Hematopoietic multipotent progenitor cell treated with erythropoietin and hydrocortisone succinate and interleukin-3 and kit ligand, for 15 days (in vitro differentiated cells): Measurements from ENCODE around the gene SRL.
"Not testable (repeated sequence)": the region's sequence is repeated elsewhere in the genome, so short reads cannot be mapped to it uniquely, and the experiment has no call there.

Source experiments
- DNase-seq: peaks from one replicate; pipeline ENCODE4 v3.0.0-alpha.2; 2015; ENCODE audit warnings: low spot score

Gene SRL

DNA sequence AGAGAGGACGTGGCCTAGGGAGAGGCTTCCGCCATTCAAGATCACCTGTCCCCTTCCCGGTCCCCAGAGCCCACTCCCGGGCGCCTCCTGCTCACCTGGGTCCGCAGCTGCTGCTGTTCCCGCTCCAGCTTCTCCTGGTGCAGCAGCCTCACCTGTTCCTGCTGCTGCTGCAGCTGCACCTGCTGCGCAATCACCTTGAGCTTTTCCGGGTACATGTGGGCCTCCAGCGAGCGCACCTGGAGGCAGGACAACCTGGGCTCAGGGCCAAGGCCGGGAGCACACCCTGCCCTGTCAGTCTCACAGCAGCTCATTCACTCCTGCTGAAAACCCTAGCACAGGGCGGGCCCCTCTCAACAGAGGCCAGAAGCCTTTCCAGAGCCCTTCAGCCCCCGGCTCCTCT is 18.5 kb upstream of the SRL start:
- DNase-seq: no peak

DNA sequence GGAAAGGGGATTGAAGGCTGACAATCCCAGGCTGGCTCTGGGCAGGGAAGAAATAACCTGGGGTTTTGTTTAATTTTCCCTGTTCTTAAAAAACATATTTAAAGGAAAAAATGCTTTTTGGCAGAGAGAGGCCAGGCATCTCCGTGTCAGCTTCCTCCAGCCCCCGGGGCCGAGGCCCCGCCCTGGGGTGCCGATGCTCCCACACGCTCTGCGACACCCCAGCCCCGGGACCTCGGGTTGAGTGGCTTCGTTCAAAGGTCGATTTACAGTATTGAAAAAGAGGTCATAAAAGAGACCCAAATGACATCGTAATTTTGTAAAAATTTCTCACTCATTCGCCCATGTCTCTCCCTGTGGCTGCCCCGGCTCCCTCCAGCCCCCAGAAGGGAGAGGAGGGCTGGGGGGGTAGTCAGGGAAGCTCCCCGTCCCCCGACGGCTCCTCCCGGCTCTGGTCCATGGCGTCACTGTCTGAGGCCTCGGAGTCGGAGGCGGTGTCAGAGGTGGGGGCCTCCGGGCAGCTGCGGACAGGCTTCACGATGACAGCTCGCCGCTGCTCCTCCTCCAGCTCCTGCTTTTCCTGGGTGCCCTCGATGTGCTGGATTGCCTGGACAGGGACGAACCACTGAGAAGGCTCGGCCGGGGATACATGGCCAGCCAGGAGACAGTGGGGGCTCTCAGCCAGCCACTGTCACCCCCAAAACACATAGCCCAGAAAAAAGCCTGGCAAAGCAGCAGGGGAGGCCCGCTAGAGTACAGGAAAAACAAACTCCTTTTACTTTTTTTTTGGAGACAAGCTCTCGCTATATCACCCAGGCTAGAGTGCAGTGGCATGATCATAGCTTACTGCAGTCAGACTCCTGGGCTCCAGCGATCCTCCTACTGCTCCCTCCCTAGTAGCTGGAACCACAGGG is 16.0 kb upstream of the SRL start:
- no peak for DNase-seq

DNA sequence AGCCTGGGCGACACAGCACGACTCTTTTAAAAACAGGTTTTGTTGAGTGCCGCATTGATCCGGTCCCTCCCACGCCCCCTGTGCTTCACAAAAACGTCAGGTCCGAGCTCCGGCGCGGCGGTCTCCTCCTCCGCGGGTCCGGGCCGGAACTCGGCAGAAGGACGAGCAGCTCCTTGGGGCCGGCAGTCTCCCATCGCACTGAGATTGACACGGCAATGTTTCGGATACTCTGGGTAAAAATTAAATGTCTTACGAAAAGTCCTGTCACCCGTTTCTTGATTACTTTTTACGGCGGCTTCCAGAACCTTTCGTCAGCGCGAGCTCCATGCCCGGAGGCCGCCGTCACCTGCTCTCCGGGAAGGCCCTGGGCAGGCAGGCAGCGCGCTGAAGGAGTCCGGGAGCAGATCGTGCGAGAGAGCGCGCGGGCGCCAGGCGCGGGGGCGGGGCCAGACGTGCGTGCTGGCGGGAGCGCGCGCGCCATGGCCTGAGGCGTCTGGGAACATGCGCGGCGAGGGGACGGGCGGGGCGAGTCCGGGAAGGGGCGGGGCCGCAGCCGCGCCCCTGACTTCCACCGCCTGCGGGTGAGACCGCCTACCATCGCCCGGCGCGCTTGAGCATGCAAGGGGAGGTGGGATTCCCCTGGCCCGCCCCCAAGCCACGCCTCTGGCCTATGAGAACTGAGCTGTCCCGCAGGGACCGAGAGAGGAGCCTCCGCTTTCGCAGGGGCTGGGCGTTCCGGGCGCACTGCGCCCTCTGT is 11.7 kb upstream of the SRL start:
- DNase-seq: peak; percentile 96

DNA sequence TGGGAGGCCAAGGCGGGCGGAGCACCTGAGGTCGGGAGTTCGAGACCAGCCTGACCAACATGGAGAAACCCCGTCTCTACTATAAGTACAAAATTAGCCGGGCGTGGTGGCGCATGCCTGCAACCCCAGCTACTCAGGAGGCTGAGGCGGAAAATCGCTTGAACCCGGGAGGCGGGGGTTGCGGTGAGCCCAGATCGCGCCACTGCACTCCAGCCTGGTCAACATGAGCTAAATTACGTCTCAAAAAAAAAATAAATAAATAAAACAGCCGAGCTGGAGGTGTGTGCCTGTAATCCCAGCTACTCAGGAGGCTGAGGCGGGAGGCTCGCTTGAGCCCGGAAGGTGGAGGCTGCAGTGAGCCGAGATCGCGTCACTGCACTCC is 11.1 kb upstream of the SRL start:
- DNase-seq: not testable (repeated sequence)

DNA sequence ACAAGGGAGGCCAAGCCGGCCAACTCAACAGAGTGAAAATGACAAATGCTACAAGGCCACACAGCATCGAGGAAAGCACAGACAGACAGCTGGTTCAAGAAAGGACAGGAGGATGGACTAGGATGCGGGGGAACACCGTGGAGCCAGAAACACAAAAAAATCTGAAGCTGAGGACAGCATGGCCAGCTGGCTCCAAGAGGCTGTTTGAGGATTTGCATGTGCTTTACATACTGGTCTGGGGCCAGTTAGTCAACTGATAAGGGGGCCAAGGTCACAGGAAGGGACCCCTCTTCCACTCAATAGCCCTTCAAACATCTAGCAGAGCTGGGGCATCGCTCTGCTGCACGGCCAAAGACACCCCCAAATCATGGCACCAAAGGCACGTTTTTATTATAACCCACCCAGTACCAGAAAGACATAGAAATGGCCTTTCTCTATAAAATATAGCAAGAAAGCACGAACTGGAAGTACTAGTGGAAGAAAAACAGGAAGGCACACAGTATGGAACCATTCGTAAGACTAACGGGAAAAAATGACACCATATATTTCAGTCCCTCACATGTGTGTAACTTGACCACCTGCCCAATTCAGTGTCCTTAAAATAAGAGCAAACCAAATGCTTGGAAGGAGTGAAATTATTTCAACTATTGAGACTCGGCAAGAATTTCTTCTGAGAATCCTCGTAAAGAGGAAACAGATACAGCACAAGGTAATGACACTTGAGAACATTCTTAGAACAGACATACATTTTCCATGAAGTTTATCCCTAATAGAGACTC is 7.8 kb upstream of the SRL start:
- no peak for DNase-seq

DNA sequence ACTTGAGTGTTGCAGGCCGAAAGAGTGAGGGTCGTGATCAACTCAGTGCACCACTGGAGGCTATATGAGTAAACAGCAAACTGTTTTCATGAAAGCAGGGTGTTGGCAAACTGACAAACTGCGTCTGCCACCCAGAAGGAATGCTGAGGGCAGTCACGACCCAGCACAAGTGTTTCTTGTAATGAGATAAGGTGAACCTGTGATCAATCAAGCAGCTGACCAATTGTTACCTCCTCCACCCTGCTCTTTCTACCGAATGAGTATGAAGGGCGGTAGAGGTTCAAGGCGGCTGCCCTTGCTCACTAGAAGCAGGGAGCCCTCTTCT is 5.5 kb upstream of the SRL start:
- DNase-seq: no peak

DNA sequence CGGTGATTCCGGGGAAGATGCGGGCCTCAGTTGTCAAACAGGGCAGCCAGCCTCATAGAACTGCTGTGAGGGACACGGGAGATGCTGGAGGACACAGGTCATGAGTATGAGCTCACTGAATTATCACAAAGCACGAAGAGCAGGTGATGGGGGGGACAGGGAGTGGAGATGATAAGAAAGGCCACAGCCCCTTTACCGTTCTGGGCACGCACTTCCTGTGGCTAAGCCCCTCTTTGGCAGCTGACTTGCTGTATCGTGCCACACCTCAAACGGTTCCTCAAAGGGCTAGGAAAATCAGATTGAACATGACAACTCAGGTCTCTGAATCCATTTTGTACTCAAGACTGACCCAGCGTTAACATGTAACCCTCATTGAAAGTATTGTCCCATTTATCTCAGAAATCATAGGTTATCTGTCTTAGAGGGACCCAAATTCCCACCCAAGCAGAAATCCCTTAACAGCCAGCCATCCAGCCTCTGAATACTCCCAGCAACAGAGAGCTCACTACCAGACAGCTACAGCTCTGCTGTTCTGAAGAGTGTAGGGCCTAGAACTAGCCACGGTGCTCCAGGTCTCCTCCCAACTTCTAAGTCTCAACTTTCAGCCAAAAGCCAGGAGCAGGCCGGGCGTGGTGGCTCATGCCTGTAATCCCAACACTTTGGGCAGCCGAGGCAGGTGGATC is 5.0 kb upstream of the SRL start:
- no peak for DNase-seq

DNA sequence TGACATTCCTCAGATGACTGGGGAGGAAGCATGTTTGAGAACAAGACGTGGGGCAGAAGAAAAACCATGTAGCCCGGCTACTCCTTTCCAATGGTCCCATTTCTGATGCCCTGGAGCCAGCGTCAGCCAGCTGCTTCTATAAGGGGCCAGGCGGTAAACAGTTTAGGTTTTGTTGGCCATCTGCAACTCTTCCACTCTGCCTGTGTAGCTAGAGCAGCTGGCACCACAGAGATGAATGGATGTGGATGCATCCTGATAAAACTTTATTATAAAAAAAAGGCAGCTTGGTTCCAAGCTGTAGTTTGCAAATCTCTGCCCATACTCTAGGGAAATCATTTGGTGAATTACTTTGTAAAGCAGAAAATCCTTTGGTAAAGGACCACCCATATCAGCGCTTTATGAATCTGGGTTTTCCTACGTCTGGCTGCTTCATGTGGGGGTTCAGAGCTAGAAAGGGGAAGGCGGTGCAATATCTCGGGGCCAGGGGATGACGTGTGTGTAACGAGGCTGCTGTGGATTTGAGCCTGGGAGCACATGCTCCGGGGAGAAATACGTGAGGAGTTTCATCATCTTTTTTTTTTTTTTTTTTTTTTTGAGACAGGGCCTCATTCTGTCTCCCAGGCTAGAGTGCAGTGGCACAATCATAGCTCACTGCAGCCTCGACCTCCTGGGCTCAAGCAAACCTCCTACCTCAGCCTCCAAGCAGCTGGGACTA is 3.4 kb upstream of the SRL start:
- no peak for DNase-seq

DNA sequence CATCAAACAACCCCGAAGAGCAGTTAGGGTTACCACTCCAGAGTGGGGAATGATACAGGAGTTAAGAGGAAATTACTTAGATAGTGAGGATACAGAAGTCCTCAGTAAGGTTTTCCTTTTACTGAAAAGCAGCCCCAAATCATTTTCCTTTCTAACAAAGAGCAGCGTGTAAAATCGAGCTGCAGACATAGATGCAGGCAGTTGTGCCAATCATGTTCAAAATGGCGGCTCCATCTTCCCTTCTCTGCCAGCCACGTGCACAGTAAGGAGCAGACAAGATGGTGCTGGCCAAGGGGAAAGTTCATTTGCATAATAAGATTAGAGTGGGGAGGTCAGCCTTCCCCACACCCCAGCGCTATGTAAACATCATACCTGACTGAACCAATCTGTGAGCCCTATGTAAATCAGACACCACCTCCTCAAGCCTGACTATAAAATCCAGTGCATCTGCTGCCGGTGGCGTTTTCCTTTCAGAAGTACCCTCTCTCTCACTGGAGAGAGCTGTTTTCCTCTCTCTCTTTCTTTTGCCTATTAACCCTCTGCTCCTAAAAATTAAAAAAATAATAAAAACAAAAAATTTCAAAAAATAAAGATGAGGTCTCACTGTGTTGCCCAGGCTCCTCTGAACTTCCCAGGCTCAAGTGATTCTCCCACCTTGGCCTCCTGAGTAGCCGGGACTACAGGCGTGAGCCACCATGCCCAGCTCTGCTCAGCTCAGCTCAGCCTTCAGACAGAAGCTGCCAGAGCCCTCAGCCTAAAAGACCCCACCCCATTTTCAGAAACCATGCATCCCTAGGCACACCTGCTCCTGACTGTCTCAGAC is 2.6 kb upstream of the SRL start:
- no peak for DNase-seq

DNA sequence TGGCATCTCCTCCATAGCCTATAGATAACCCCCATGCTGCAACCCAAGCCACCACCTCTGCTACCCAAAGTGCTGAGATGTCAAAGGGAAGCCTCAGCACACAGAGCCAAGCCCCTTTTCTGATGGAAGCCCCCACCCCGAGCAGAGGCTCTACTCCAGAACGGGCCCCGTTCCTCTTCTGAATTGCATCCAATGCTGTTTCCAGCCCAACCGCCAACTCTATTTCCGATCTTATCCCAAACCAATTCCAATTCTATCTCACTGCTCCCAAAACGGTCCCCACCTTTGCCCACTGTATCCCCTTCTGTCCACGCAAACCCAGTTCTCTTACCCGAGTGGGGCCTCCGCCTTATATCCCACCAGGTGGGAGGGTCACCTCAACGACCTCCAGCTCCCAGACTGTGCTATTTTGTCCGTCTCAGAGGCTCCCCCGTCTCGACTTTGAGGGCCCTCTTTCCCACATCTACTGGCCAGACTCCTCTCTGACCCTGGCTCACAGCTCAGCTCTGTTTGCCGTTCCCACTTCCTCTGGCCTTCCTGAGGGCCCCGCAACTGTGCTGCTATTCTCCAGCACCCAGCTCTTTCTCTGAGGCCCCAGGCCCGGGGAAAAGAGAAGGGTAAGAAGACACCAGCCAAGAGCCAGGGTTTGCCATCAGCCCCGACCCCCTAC is 487 bp downstream of the SRL start:
- DNase-seq: no peak

DNA sequence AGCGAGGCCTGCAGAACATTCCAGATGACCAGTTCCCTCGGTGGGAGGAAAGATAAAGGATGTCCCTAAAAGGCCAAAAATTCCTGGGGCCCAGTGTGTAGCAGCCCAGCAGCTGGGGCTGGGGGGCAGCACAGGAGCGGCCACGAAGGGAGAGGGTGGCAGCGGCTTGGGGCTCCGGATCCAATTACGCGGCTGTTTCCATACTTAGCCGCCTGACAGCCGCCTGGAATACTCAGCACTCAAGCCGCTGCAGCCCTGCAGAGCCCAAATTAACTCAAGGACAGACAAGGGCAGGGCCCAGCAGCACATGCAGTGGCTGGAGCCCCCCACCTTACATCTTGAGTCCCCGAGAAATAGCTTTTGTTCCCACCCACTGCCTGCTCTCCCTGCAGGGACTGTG is 1.3 kb downstream of the SRL start:
- DNase-seq: no peak

DNA sequence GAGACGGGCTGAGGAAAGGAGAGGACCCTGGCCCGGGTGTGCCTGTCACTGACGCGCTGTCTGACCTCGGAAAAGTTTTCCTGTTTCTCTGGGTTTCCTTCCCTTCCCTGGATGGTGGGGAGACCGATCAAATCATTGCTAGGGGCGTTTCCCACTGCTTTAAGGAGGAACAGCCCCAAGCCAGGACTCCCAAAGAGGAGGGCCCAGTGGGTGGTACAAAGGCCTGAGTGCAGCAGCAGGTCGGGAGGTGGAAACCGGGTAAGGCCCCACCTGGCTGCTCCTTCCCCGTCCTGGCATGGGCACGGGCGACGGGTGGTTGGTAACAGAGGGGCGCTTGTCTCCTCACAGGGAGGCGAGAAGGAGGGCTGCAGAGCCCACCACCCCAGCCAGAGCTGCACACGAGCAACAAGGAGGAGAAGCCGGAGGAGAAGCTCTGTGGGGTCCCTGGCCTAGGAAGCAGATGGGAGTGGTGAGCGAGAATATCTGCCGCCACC is 2.2 kb downstream of the SRL start:
- no peak for DNase-seq

DNA sequence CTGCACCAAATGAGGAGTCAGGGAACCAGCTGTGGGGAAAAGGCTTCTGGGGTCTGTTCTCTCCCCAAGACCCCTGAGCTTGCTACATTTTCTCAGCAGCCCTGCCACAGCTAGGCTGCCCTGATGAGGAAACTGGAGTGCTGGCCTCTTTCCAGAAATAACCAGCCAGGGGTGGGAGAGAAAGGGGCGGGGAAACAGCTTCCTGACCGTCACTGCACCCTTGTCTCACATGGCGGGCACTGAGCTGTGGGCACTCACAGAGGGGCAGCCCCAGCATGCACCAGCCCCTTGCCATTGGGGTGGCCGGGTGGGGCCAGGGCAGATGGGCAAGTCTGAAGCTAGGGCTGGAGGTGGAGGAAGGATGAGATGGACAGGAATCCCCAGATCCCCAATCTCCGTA is 2.9 kb downstream of the SRL start:
- DNase-seq: no peak

DNA sequence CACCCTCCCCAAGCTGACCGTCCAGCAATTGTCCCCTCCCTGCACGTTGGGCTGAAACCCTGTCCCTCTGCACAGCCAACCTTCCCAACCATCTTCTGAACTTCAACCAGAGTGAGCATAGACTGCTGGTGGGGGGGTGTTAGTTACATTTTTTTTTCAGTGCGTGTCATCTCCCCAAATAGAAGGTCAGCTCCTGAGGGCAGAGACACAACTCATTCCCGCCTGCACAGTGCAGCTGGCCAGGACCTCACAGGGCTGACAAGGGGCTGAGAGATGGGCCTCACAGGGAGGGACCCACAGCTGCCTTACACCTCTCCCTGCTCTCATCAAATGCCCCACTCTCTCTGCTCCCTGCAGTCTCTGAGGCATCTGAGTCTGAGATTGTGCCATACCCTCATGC is 8.4 kb downstream of the SRL start:
- DNase-seq: no peak

DNA sequence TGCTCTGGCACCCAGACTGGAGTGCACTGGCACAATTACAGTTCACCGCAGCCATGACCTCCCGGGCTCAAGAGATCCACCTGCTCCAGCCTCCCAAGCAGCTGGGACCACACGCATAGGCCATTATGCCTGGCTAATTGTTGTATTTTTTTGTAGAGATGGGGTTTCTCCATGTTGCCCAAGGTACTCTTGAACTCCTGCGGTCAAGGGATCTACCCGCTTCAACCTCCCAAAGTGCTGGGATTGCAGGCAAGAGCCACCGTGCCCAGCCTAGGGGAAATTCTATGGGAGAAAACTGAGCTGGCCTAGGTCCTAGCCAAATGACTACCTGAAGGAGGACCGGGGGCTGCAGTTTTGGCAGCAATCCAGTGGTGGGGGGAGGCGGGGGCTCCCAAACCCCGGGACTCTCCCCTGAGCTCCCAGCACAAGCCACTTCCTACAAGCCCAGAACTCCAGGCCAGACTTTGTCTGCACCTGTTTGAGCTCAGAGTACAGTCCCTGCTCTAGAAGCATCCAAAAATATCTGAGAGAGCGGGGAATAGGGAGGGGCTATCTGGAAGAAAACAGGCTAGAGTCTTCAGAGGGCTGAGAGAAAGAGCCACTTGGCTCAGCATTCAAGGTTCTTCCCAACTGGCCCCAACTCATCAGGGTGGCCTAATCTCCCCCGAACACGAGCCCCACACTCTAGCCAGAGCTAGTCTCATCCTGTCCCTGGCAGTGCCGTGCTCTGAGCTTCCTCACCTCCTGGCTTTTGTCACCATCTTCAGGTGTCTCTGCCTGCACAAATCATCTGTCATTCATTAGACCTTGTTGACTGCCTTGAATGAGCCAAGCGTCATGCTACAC is 9.1 kb downstream of the SRL start:
- no peak for DNase-seq

DNA sequence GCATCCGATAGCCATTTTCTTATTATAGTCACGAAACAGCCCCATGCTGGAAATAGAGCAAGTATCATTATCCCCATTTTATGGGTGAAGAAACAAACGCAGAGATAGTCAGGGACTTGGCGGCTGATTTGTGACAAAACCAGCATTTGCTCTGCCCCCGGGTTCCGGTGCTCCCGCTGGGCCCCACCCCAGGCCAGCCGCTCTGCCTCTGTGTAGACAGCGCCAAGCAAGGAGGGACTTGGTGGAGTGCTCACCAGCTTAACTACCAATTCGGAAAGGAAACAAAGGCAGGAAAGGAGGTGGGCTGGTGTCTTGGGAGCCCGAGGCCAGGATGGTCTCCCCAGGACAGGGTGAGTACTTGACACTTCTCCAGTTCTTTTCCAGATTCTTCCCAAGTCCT is 10.0 kb downstream of the SRL start:
- no peak for DNase-seq

DNA sequence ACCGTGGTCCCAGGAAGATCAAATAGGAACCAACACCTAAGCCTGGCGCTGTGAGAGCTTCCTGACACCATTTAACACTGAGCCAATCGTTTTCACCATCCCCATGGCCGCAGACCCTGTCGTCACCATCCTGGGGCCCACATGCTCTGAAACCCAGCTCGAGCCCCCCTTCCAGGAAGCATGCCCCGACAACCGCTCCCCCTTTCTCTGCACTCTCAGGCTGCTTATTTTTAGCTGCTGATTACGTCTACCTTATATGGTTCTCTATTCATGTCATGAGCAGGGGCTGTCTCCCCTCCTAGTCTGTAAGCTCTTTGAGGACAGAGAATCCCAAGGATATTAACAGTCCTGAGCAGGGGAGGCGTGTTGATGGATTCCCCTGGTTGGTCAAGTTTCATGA is 10.5 kb downstream of the SRL start:
- DNase-seq: no peak

DNA sequence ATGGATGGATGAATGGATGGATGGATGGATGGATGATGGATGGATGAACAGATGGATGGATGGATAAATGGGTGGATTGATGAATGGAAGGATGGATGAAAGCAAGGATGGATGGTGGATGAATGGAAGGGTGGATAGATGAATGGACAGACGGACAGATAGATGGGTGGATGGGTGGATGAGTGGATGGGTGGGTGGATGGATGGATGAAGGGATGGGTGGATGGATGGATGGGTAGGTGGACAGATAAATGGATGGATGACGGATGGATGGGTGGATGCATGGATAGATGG is 14.9 kb downstream of the SRL start:
- DNase-seq: no peak
